Hematopoietic multipotent progenitor cell (in vitro differentiated cells): Measurements from ENCODE around the gene PLD2. TPM values are rescaled to one million over a fixed set of nuclear protein-coding genes. Genes with fewer than 3 reads are reported as not detected.
"Not testable (repeated sequence)": the region's sequence is repeated elsewhere in the genome, so short reads cannot be mapped to it uniquely, and the experiment has no call there.

Experiments used
- DNase-seq, 3 donors: peaks; one replicate each; pipeline ENCODE4 v3.0.0-alpha.2; 2011 to 2015; ENCODE audit warnings: low read depth in 2 of 3, low spot score in 2 of 3
- total RNA-seq: library from RNA; depleted of rRNA; stranded (reverse); fragments of >200 nt; gene quantifications from one replicate; pipeline ENCODE4 v1.2.3, GENCODE V29; 2012

PLD2 gene
- total RNA-seq, 1 donor: 5.9 TPM

DNA sequence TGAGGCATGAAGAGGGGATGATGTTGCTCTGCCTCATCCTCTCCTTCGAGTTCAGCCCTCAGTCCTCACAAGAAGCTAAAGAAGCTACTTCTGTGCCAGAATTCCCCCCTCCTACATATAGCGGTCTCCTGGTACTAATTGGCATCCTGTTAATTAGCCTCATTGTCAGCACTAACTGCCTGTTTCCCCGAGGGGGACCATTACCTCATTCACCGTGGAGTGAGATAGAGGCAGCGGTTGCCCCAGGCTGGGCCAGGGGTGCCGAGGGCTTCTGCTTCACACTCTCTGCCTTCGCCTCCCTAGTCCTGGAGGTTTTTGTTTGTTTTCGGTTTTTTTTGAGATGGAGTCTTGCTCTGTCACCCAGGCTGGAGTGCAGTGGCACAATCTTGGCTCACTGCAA is 20.4 kb downstream of the PLD2 start:
- DNase-seq: no peak

DNA sequence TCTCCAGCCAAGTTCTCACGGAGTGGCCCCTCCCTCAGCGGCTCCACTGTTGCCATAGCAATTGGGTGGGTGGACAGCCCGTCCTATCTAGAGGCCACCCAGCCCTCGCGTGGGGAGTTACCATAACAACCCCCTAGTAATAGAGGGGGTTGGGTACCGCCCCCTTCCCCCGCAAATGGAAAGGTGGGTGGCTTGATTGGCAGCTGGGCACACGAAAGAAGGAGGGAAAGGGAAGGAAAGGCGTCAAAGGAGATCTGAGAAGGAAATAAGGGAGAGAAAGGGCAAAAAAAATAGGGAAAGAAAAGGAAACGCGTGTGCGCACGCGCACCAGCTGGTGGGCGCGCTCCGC is 25.9 kb downstream of the PLD2 start:
- DNase-seq: not testable (repeated sequence)

DNA sequence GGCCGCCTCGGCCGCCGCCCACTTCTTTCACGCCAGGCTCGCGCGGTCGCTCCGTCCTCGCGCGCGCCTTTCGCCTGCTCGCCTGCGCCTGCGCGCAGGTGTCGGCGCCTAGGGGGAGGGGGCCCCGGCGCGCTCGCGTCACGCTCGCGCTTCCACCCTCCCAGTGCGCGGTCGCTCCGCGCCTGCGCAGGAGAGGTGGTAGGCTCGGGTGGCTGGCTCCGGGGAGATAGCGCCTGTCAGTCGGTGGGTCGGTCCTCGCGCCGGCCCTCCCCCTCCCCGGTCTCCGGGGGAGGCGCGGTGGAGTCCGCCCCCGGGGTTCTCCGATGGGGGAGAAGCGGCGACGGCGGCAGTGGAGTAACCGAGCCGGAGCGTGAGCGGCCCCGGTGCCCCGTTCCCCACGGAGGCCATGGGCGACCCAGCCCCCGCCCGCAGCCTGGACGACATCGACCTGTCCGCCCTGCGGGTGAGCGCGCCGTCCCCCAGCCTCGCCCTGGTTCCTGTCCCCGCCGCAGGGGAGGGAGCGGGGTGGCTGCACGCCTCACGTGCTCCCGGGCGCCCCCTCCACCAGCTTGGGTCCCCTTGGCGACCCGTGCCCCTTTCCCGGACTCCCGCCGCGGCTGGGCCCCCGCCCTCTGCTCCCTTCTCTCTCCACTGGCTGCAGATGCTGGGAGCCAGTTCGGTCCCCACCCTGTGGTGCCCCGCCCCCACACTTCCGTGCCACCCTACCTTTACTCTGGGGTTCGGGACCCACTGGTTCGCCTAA is 26.4 kb downstream of the PLD2 start, which contains the start of gene MINK1:
TSS of gene MINK1 (plus strand) at position 163 of the 763 bp plus-strand sequence. CDS start at position 407, 244 bp downstream.
- peak; percentile 92 to 94 (median 94) for DNase-seq

DNA sequence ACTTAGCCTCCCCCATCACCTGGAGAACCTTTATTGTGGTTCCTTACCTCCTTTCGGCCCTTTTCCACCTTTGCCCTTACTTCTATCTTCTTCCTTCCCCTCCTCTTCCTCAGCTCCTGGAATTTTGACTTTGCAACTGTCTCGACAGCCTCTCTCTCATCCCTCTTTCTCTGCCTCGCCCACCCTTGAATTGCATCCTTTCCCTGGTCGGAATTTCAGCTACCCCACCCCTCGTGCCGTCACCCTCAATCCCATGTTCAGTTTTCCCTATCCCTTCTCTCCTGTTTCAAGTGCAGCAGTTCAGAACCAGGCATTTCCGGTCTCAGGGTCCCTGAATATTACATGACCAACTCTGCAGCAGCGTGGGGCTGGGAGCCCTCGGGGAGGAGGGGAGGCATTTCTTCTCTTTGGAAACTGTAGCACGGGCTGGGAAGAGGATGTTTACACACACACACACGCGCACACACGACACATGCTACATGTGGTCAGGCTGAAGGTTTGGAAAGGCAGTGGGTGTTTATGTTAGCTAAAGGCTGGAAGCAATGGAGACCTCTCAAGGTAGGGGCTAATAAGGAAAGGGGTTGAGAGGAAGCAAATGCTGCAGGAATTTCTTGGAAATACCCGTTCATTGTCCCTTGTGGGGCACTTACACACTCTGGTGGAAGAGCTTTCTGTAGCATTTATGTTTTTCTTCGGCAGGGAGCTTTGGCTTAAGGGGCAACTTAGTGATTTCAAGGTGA is 27.2 kb downstream of the PLD2 start:
- no peak for DNase-seq

DNA sequence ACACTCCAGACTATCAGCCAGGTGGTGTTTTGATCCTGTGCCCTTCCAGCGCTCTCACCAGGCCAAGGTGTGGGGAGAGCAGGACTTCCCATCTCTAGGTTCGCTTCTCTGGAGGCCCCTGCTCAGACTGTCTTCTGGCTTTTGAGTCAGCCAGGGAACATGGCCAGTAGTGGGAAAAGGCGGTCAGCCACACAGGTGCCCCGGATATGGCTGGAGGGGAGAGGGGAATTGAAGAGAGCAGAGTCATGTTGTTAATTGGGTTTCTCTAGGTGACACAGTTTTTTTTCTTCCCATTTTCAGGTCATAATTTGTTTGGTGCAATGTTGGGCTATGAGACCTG is 27.7 kb downstream of the PLD2 start:
- no peak for DNase-seq

DNA sequence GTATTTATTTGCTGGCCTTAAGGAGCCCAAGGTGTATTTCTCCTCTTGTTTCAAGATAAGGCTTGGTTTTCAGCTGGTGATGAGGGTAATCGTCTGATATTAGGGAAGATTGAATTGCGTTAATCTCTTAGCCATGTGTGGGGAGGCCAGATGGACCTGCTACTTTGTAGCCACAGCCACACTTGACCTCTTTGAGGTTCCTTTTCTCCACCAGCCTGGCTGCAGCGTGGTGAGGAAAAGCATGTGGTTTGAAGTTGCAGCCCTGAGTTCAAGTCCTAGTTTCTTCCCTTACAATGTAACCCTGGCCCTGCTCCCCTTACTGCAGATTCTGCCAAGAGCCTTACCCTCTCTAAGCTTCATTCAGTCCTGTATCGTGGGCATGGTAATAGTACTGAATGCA is 29.3 kb downstream of the PLD2 start:
- no peak for DNase-seq

DNA sequence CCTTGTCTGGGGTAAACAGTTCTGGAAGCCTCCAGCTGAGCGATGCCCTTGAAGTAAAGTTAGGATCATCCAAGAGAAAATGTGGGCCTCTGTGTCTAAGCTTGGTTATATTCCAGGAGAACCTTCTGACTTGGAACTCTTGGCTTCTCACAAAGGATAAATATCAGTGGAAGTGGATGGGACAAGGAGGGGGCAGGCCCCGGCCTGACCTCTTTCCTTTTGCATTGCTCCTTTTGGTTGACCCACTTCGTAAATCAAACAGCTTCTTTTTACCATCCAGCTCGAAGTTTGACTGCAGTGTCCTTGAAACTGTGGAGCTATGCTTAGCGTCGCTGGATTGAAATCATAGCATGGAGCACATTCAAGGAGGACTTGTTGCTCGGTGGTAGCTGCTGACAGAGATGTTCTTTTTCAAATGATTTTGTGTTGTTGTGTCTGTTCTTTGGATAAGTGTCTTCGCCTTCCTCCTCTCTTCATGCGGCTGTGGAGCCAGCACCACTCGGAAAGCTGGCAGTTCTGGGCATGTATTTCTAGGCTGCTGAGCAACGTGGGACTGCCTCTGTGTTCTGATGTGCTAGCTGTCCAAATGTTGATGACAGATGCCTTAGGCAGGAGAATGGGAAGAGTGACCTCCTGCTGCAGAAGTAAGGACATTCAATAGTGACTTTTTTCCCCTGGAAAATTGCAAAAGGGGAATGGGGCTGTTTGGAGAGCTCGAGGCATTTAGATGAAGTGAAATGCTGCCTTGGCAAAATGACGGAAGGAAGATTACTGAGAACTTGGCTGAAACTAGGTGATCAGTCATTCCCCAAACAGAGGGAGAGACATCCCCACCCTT is 30.7 kb downstream of the PLD2 start:
- DNase-seq: no peak

DNA sequence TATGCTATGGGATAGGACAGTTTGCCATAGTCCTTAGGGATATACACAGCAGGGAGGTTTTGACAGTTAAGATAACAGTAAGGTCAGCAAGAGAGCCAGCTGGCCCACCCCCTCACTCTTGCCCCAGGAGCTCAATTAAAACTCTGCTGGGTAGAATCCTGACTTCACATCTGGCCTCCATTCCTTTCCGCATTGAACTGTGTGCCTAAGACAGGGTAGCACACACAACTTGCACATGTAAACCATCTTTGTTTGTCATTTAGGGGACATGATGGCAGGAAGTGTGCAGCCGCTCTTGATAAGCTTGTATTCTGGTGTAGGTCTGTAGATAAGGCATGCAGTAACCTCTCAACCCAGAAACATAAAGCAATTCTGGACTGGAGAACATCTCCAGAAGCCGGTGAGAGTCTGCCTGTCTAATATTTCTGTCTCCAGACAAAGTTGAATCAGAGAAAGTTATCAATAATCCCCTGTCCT is 31.4 kb downstream of the PLD2 start:
- peak in 1 of 3 donors; percentile 28 for DNase-seq

DNA sequence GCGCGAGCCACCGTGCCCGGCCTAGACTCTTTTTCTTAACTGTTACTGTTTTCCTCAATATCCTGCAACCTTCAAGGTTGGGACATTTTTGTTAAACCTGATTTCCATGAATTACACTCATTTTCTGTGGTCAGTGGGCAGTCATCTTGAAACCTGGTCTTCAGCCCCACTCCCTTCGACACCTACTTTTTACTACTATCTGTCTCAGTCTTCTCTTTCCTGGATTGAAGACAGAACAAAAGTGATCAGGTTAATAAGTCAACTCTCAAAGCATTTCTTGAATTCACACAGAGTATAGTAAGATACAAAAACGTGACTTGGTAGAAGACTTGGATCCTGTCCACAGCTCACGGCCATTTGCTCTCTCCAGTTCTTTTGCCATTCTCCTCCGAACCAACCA is 32.3 kb downstream of the PLD2 start:
- no peak for DNase-seq

DNA sequence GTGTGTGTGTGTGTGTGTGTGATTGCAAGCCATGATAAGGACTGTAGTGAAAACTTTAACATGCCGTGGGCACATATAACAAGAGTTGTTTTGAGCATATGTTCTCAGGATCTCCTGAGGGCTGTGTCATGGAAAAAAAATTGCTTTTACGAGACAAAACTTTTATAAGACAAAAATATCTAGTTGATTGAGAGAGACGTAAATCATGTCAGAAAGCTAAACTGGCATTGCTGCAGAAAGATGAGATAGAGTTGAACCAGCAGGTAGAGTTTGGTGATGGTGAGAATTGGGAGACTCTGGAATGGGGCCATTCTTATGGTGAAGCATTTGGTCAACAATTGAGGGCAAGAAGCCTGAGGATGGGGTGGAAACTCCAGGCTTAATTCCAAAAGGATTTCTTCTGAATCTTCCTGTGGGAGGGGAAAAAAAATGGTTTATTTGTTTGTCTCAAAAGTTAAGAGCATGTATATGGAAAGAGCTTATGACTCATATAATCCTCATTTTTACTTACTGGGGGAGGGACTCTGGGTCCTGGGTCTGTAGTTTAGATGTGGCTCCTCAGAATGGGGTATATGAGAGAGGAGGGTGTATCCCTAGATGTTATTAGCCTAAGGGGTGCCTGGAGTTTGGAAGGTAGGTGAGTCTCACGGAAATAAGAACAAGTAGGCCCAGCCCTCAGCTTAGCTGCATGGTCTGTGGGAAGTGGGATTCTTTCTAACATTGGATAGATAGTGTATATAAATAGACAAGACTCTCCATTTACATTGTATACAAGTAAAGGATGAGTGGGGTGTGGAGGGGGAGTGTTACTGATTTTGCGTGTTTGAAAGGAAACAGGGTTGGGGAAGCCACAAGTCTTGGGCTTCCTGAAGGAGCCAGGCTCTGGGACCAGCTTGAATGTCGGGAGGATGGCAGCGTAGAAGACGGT is 33.3 kb downstream of the PLD2 start:
- no peak for DNase-seq

DNA sequence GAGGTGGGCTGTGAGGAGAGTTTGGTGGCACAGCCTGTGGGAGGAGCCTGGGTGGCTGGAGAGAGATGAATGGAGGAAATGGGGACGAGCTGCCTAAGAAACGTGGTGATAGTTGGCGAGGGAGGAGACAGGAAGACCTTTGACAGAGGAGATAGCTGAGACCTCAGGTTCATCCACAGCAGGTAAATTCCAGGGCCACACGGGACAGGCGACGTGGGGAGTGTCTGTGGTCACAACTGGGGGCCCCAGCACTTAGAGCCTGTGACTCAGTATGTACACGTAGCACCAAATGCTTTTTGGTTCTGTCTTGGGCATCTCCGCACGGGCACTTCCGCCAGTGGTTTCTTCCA is 33.9 kb downstream of the PLD2 start:
- no peak for DNase-seq

DNA sequence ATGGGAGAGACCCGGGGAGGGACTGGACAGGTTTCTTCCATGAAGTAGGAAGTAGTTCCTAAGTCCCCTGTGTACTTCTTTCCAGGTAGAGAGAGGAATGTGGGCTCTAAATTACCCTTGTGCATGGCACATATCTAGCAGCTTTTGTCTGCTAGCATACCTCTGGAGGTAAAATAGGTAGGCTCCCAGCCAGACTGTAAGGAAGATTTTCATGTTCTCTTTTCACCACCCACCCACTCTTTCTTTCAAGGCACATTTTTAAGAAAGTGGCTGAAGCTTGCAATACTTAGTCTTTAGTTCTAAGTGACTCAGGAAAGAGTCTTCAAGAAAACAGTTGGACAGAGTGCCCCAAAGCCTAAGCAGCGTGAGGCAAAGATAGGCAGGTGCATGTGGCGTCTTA is 35.4 kb downstream of the PLD2 start:
- DNase-seq: no peak

DNA sequence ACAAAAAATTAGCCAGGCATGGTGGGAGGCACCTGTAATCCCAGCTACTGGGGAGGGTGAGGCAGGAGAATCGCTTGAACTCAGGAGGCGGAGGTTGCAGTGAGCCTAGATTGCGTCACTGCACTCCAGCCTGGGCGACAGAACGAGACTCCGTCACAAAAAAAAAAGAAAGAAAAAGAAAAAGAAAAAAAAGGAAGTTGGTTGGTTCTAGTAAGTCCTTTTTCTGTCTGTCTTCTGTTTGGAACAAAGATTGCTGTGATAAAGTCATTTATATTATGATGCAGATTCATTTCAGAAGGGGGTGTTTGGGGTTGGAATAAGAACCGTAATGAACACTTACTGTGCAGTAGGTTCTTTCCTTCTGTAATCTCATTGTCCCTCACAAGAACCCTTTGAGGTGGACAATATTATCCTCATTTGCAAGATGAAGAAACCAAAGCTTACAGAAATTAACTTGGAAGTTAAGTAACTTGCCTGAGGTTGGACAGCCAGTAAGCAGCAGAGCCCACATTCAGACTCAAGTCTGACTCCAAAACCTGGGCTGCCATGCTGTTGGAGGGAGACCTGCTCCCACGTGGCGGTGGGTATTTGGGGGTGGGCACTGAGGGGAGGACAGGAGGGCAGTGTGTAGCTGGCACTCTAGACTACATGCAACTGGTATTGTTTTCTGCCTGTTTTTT is 36.5 kb downstream of the PLD2 start:
- no peak for DNase-seq

DNA sequence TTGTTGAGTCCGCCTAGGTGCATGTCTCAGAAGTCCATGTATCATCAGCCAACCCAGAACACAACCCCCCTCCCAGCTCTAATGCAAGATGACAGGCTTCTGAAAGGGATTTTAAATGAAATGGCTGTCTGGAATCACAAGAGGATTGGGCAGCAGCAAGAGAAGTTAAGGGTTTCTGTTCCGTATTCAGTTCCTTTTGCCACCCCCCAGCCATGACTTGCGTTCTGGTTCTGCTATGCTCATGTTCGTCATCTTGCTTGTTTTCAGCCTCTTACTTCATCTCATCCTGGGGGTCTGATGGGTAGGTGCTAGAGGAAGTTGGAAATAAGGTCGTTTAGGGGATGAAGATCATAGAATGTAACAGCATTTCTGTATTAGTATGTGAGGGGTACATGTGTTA is 38.2 kb downstream of the PLD2 start:
- DNase-seq: no peak

DNA sequence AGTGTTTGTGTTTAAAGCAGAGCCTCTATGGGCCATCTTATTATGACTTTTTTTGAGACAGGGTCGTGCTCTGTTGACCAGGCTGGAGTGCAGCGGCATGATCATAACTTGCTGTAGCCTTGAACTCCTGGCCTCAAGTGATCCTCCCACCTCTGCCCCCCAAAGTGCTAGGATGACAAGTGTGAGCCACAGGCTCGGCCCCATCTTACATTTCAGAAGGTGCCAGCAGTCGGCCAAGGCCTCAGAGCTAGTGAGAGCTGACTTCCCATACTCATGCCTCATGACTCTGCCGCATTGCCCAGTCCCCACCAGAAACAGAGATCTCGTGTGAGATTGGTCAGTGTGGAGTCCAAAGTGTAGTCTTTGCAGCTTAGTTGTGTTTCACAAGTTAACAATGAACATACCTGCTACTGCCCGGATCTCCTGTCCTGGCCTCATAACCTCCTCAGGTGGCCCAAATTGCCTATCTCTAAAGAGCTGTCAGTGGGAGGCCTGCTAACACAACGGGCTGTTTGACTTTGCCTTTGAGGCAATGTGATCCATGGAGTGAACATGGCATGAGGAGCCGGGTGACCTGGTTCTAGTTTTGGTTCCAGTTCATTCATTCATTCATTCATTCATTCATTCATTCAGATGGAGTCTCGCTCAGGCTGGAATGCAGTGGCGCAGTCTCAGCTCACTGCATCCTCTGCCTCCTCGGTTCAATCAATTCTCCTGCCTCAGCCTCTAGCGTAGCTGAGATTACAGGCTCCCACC is 39.9 kb downstream of the PLD2 start:
- DNase-seq: no peak

DNA sequence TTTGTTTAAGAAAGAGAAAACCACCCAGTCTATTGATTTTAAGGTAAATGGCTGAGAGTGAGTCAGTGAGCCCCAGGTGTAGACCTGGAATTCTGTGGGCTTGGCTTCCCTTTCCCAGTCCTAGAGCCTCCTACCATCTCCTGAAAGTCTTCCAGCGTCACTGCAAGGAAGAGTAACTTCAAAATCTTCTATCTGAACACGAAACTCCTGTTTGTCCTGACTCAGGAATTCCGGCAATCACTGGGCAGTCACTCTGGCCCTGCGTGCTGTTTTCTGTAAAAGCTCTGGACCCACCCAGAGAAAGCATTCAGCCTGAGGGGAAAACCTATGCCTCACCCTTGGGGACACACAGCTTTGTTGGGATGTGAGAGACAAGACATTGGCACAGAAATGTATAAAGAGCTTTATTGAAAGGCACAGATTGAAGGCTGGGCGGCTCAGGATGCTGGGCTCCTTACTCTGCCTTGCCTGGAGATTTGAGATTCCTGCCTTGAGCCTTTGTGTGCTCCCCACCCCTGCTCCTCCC is 42.1 kb downstream of the PLD2 start:
- no peak for DNase-seq

DNA sequence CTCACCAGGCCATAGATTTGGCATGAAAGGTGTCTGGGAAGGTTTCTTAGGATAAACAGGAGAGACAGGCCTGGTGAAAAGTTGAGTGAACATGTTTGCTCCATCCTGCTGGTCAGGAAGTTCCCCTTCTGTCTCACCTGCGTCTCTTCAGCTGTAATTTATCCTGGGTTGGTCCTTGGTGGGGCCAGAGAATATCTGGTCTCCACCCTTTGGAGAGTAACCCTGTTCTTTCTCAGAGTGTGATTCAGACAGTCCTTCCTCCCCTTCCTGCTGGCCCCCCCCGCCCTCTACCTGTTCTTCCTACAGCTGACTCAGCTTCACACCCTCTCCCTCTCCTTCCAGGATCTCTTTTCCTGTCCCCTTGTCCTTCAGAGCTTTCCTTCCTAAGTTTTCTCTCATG is 43.3 kb downstream of the PLD2 start:
- no peak for DNase-seq

DNA sequence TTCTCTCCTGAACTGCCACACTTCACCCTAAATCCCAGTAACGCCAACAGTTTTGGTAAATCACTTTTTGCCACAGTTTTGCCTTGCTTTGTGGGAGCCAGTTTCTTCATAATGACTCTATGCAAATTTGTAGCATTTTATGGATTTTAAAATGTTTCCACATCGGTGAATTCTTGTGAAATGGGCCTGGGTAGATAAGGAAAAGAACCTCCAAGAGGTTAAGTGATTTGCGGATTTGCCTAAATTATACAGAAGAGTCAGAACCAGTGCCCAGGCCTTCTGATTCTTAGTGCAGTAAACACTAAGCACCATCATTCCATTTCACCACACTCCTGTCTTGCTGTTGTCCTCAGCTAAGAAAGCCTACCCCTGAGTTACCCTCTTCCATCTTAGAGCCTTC is 44.1 kb downstream of the PLD2 start:
- DNase-seq: no peak
